Lung (tissue), 12 donors: Measurements from ENCODE around the gene RILPL1. TPM values are rescaled to one million over a fixed set of nuclear protein-coding genes. Genes with fewer than 3 reads are reported as not detected.
"Not testable (repeated sequence)": the region's sequence is repeated elsewhere in the genome, so short reads cannot be mapped to it uniquely, and the experiment has no call there.

Source experiments
- ATAC-seq: fragments of 200-7000 bp; cut with Tn5 transposase; one replicate; pipeline ENCODE4 v1.9.1; 2020; ENCODE audit warnings: moderate number of reproducible peaks; ENCODE audit not compliant: insufficient read depth, low FRiP score
- DNase-seq, 3 donors: peaks; one replicate each; pipeline ENCODE4 v3.0.0-alpha.2; 2013 to 2017
- H3K27ac ChIP-seq, 2 donors: one replicate each; pipeline ENCODE4 v1.5.1; 2013; ENCODE audit warnings: mild to moderate bottlenecking in 2 of 2, moderate library complexity in 2 of 2, control low read depth in 1 of 2, inconsistent platforms in 1 of 2, low read depth in 1 of 2, low read length in 1 of 2
- H3K27me3 ChIP-seq, 3 donors: one replicate each; pipeline ENCODE4 v1.5.1; 2013; ENCODE audit warnings: low read length in 2 of 3; ENCODE audit not compliant: control insufficient read depth in 3 of 3, insufficient read depth in 3 of 3
- H3K36me3 ChIP-seq, 4 donors: one replicate each; pipeline ENCODE4 v1.5.1; 2013; ENCODE audit warnings: low read length in 4 of 4, mild to moderate bottlenecking in 1 of 4, moderate library complexity in 1 of 4; ENCODE audit not compliant: control insufficient read depth in 4 of 4, insufficient read depth in 4 of 4
- H3K4me1 ChIP-seq, 5 donors: one replicate each; pipeline ENCODE4 v1.5.1; 2013; ENCODE audit warnings: low read length in 5 of 5, mild to moderate bottlenecking in 2 of 5, moderate library complexity in 1 of 5; ENCODE audit not compliant: control insufficient read depth in 5 of 5, insufficient read depth in 5 of 5
- H3K4me3 ChIP-seq: one replicate; pipeline ENCODE4 v1.5.1; 2013; ENCODE audit warnings: mild to moderate bottlenecking, control low read depth, moderate library complexity
- H3K9ac ChIP-seq, 2 donors: one replicate each; pipeline ENCODE4 v1.5.1; 2013; ENCODE audit warnings: low read length in 2 of 2, control low read depth in 1 of 2; ENCODE audit not compliant: insufficient read depth in 1 of 2
- H3K9me3 ChIP-seq, 4 donors: one replicate each; pipeline ENCODE4 v1.5.1; 2013; ENCODE audit warnings: low read length in 3 of 4, mild to moderate bottlenecking in 1 of 4, moderate library complexity in 1 of 4; ENCODE audit not compliant: control insufficient read depth in 4 of 4, insufficient read depth in 3 of 4
- CTCF ChIP-seq: IDR thresholded peaks from 2 replicates; pipeline ENCODE4 v1.5.1; 2012; ENCODE audit warnings: mild to moderate bottlenecking; ENCODE audit errors: control extremely low read depth, extremely low read depth
- WGBS, 2 donors: extraction: QIAGEN DNeasy Blood & Tissue Kit; methylation state at CpG; one replicate each; pipeline ENCODE4 v1.1.7; 2013; 5-methylcytosine and 5-hydroxymethylcytosine counted together
- polyA plus RNA-seq, 2 donors: library from polyadenylated mRNA; stranded (reverse); fragments of 200-250 nt; gene quantifications; one replicate each; pipeline ENCODE4 v1.2.1, GENCODE V29; 2013
- total RNA-seq, 2 donors: library from RNA; depleted of rRNA in 1 of 2; stranded (reverse); fragments of >200 nt in 1 of 2; gene quantifications; one replicate each; pipeline ENCODE4 v1.2.1, GENCODE V29; 2014 to 2021
- donor health status: control.
- donor health status: control.
- donor health status: Bipolar disorder and iron deficiency.
- donor health status: healthy.
- donor health status: DM: yes; HTN: yes; CAD: no.

Gene RILPL1
- total and polyA plus RNA-seq, 4 donors, result 9.5 to 14.6 (median 12.2) TPM

- TF ChIP-seq CTCF, result no peak
- H3K36me3 ChIP-seq, result no peaks in the 10 kb centered on the region
- no peak overlapping the region for H3K27ac ChIP-seq
- DNase-seq (no peak), ATAC-seq (no peak)
- no peaks in the 10 kb centered on the region for H3K4me1 ChIP-seq
- H3K9me3 ChIP-seq, result no peaks in the 10 kb centered on the region
- H3K27me3 ChIP-seq, result peaks cover 0 to 2% (median 0%) of the 10 kb centered on the region in 3 donors
- no peak overlapping the region for H3K4me3 ChIP-seq
- WGBS, 2 donors, result 90 to 92% methylated on average over 15 of the region's 15 CpGs
- H3K9ac ChIP-seq, result no peak overlapping the region
These were observed 7.6 kb upstream of the RILPL1 start for GRCh38 chr12:123540899-123541662.

- WGBS, 2 donors, result 81 to 86% methylated on average over 11 of the region's 11 CpGs
- not testable (repeated sequence) for ATAC-seq, H3K9me3 ChIP-seq, H3K27ac ChIP-seq, H3K4me3 ChIP-seq, H3K36me3 ChIP-seq, H3K27me3 ChIP-seq, H3K9ac ChIP-seq, DNase-seq
- H3K4me1 ChIP-seq, result peaks cover 0 to 15% (median 6%) of the 10 kb centered on the region in 5 donors
These were observed 2.4 kb upstream of the RILPL1 start for GRCh38 chr12:123535952-123536351.

GRCh38 chr12:123532808-123533649 is 490 bp downstream of the RILPL1 start:
- Histone ChIP-seq H3K36me3 (peaks cover 0 to 7% (median 3%) of the 10 kb centered on the region in 4 donors), H3K9ac (peak overlapping the region; percentile 25 to 65), H3K4me1 (peaks cover 0 to 15% (median 6%) of the 10 kb centered on the region in 5 donors), H3K27me3 (peaks cover 0 to 2% (median 0%) of the 10 kb centered on the region in 3 donors), H3K9me3 (no peaks in the 10 kb centered on the region), H3K4me3 (peak overlapping the region; percentile 47), H3K27ac (peak overlapping the region; percentile 68 to 93)
- TF ChIP-seq CTCF, result no peak
- WGBS, 2 donors, result 2 to 4% methylated on average over 76 to 79 of the region's 79 CpGs
- DNase-seq (peak; percentile 55 to 58 (median 57)), ATAC-seq (peak; percentile 15)

GRCh38 chr12:123532019-123532418 is 1.5 kb downstream of the RILPL1 start:
- peaks cover 0 to 15% (median 6%) of the 10 kb centered on the region in 5 donors for H3K4me1 ChIP-seq
- H3K9me3 ChIP-seq, result no peaks in the 10 kb centered on the region
- WGBS, 2 donors, result 0 to 15% methylated on average over 1 of the region's 1 CpG
- H3K36me3 ChIP-seq, result peaks cover 0 to 7% (median 4%) of the 10 kb centered on the region in 4 donors
- no peak for ATAC-seq
- no peaks in the 10 kb centered on the region for H3K27me3 ChIP-seq
- DNase-seq, result peak in 1 of 3 donors; percentile 26
- H3K4me3 ChIP-seq, result no peak overlapping the region
- peak overlapping the region in 1 of 2 donors; percentile 53 for H3K9ac ChIP-seq
- H3K27ac ChIP-seq, result peak overlapping the region; percentile 9 to 93
- no peak for TF ChIP-seq CTCF
